AG04449 (cell line): ENCODE results near the gene C2orf15.
"Not testable (repeated sequence)": the region's sequence is repeated elsewhere in the genome, so short reads cannot be mapped to it uniquely, and the experiment has no call there.

ENCODE experiments used
- CTCF ChIA-PET: fragments of 350-600 bp; formaldehyde crosslinking; extraction: SDS; loops from one replicate; lab custom pipeline; 2021; ENCODE audit warnings: antibody characterized with exemption; lab: Yijun Ruan, JAX
- POLR2A ChIA-PET: fragments of 400-600, 350-600 bp; formaldehyde crosslinking; extraction: SDS; loops from one replicate; lab custom pipeline; 2020; ENCODE audit warnings: antibody characterized with exemption, inconsistent platforms; lab: Yijun Ruan, JAX
- DNase-seq: peaks from one replicate; pipeline ENCODE4 v3.0.0-alpha.2; 2010; ENCODE audit warnings: low read depth, low spot score
- H3K4me3 ChIP-seq: 2 replicates; pipeline ENCODE4 v1.5.1; 2011; ENCODE audit warnings: low read depth, mild to moderate bottlenecking, control low read depth, low read length
- TF ChIP-seq, protein P1 (sequence below): IDR thresholded peaks from one replicate; pipeline ENCODE4 v1.5.1; 2011; ENCODE audit warnings: mild to moderate bottlenecking, moderate library complexity, low read length, control low read depth, inconsistent platforms; ENCODE audit not compliant: insufficient read depth; ENCODE audit errors: missing control alignments

The C2orf15 gene

DNA sequence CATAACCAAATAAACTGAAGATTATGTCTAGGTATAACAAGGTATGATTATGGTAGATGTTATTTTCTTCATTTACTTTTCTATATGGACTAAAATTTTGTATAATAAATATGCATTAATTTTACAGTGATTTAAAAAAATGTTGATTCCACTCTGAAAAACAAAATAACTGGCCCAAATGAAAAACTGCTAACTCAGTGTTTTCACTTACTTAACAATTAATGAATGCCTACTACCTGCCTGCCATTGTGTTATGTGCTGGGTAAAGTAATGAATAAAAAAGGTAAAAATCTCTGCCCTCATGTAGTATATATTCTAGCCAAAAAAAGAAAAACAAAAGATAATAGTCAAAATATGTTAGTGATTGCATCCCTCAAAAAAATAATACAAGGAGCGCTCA lies 29.6 kb upstream of the C2orf15 start:
- CTCF ChIA-PET, result no interaction called here
- no peak for DNase-seq
- POLR2A ChIA-PET, result no interaction called here
- H3K4me3 ChIP-seq, result no peak overlapping the region
- TF ChIP-seq, protein P1, sequence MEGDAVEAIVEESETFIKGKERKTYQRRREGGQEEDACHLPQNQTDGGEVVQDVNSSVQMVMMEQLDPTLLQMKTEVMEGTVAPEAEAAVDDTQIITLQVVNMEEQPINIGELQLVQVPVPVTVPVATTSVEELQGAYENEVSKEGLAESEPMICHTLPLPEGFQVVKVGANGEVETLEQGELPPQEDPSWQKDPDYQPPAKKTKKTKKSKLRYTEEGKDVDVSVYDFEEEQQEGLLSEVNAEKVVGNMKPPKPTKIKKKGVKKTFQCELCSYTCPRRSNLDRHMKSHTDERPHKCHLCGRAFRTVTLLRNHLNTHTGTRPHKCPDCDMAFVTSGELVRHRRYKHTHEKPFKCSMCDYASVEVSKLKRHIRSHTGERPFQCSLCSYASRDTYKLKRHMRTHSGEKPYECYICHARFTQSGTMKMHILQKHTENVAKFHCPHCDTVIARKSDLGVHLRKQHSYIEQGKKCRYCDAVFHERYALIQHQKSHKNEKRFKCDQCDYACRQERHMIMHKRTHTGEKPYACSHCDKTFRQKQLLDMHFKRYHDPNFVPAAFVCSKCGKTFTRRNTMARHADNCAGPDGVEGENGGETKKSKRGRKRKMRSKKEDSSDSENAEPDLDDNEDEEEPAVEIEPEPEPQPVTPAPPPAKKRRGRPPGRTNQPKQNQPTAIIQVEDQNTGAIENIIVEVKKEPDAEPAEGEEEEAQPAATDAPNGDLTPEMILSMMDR, result no peak

DNA sequence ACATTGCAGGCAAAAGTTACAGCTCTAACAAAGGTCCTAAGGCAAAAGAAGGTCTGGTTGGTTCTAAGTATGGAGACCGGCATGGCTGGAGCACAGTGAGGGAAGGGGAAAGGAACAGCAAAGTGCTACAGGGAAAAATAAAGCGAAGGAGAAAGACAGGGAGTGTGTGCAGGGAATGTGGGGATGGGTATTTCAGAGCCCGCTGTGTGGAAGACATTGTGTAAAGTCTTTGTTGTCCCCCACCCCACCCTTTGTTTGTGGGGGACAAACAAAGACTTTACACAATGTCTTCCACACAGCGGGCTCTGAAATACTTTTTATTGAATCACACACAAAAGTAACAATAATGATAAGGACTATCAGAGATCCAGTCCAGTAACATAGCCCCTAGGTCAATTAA lies 28.9 kb upstream of the C2orf15 start:
- H3K4me3 ChIP-seq, result no peak overlapping the region
- ChIA-PET CTCF (no interaction called here), POLR2A (no interaction called here)
- TF ChIP-seq, protein P1, result no peak
- no peak for DNase-seq

DNA sequence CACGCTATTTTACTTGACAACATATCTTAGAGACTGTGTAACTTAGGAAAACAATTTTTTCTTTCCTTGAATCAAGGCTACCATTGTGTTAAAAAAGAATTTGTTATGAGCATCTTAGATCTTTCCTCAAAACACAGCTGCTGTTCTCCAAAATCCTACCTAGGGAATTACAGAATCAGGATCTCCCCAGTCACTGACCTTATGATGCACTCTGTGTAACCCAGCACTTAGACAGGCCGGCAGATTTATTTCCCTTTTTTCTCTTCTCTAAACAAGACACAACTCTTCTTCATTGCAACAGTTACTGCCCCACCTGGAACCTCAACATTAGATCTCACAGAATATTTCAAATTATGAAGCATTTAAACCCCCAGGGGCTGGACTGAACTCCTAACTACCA lies 13.5 kb upstream of the C2orf15 start:
- CTCF ChIA-PET, result interaction anchor here (0.8 kb wide), 1 partner anchor 20 kb away, joined by 3 read pairs; no protein-coding TSS in a partner anchor
- DNase-seq, result no peak
- TF ChIP-seq, protein P1, result no peak
- POLR2A ChIA-PET, result no interaction called here
- H3K4me3 ChIP-seq, result no peak overlapping the region

DNA sequence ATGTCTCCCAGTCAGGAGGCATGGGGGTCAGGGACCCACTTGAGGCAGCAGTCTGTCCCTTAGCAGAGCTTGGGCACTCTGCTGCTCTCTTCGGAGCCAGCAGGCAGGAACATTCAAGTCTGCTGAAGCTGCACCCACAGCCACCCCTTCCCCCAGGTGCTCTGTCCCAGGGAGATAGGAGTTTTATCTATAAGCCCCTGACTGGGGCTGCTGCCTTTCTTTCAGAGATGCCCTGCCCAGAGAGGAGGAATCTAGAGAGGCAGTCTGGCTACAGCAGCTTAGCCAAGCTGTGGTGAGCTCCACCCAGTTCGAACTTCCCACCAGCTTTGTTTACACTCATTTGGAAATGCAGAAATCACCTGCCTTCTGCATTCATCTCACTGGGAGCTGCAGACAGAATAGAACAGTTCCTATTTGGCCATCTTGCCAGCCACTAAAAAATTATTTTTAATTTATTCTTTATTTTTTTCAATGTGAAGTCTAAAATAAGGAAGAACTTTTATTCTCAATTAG lies 6.4 kb upstream of the C2orf15 start:
- POLR2A ChIA-PET, CTCF ChIA-PET, H3K4me3 ChIP-seq, DNase-seq: not testable (repeated sequence)

DNA sequence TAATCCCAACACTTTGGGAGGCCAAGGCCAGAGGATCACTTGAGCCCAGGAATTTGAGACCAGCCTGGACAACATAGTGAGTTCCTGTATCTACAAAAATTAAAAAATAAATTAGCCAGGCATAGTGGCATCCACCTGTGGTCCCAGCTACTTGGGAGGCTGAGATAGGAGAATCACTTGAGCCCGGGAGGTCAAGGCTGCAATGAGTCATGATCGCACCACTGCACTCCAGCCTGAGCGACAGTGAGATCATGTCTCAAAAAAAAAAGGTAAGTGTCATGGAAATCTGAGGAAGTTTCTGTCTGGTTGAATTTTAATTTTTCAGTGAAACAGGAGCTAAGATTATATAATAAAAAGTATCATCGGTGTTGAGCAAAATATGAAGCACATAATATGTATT lies 2.5 kb upstream of the C2orf15 start:
- no peak for DNase-seq
- TF ChIP-seq, protein P1, result no peak
- CTCF ChIA-PET, result no interaction called here
- POLR2A ChIA-PET, result no interaction called here
- no peak overlapping the region for H3K4me3 ChIP-seq

DNA sequence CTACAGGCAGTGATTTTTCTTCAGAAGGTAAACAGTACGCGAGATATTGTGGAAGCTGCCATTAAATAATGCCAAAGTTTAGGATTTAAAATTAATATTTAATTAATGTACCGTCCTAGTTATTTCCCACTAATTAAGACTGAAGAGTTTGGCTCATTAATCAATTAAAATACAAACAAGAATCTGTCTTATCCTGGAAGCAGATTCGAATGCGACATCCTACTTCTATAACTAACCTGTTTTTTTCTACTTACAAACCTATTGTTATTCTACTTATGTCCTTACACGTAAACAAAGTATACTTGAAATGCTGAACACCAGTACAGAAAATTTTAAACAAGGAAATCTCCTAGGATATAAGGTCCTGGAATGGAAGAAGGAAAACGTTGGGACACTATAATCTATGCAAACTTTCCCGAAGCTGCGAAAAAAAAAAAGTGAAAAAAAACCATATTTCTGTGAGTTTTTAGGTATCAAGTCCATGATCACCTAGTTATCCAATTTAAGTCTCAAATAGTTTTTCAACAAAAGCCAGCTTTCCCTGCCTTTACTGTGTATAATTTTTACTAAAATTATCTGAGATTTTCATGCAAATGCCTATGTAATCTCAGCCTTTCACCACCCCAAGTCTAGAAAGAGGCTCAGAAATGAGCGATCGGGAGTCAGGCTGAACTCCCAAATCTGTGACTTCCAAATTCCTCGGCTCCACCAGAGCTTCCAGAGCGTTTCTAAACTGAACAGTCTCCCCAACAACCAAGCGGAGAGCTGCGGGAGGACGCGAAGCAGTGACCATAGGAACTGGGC lies 1.2 kb upstream of the C2orf15 start:
- TF ChIP-seq, protein P1, result no peak
- DNase-seq, result no peak
- ChIA-PET POLR2A (interaction anchor here (0.7 to 1.1 kb wide), 2 partner anchors 40 to 531 kb away, joined by 3 read pairs; no protein-coding TSS in a partner anchor), CTCF (interaction anchor here (0.9 to 1.9 kb wide), 2 partner anchors 10 to 491 kb away, joined by 3 to 4 read pairs; no protein-coding TSS in a partner anchor)
- peak overlapping the region; percentile 87 for H3K4me3 ChIP-seq
